Fibroblast of the aortic adventitia (primary cell): ENCODE data around the gene NLRX1. TPM values are rescaled to one million over a fixed set of nuclear protein-coding genes. Genes with fewer than 3 reads are reported as not detected.
"Not testable (repeated sequence)": the region's sequence is repeated elsewhere in the genome, so short reads cannot be mapped to it uniquely, and the experiment has no call there.

ENCODE experiments used
- DNase-seq: peaks from one replicate; pipeline ENCODE4 v3.0.0-alpha.2; 2010; ENCODE audit warnings: low read depth
- H3K4me3 ChIP-seq: 2 replicates; pipeline ENCODE4 v1.5.1; 2011; ENCODE audit warnings: low read depth, mild to moderate bottlenecking, control low read depth, low read length, moderate library complexity
- CTCF ChIP-seq: IDR thresholded peaks from 2 replicates; pipeline ENCODE4 v1.5.1; 2011; ENCODE audit warnings: mild to moderate bottlenecking, low read length, control low read depth, inconsistent platforms; ENCODE audit not compliant: insufficient read depth
- total RNA-seq: library from RNA; depleted of rRNA; stranded (reverse); fragments of >200 nt; gene quantifications from 2 replicates; pipeline ENCODE4 v1.2.3, GENCODE V29; 2012; ENCODE audit warnings: low replicate concordance

NLRX1 gene
- total RNA-seq, 1 donor: 16.5 TPM

GRCh38 chr11:119125821-119126220, 42.7 kb upstream of the NLRX1 start:
- H3K4me3 ChIP-seq: no peak overlapping the region
- no peak for TF ChIP-seq CTCF
- DNase-seq: no peak

- H3K4me3 ChIP-seq: no peak overlapping the region
- no peak for DNase-seq
- TF ChIP-seq CTCF: no peak
These were observed 41.8 kb upstream of the NLRX1 start for GRCh38 chr11:119126675-119127268.

- no peak overlapping the region for H3K4me3 ChIP-seq
- DNase-seq: no peak
- TF ChIP-seq CTCF: no peak
These were observed 37.9 kb upstream of the NLRX1 start for GRCh38 chr11:119130662-119131061.

- DNase-seq: no peak
- no peak overlapping the region for H3K4me3 ChIP-seq
- TF ChIP-seq CTCF: peak; percentile 59
These were observed 34.0 kb upstream of the NLRX1 start for GRCh38 chr11:119134389-119134978.

- not testable (repeated sequence) for DNase-seq, H3K4me3 ChIP-seq
These were observed 29.2 kb upstream of the NLRX1 start for GRCh38 chr11:119139276-119139675.

- no peak overlapping the region for H3K4me3 ChIP-seq
- DNase-seq: peak; percentile 67
- TF ChIP-seq CTCF: peak; percentile 78
These were observed 23.6 kb upstream of the NLRX1 start for GRCh38 chr11:119144825-119145486.

- DNase-seq: peak; percentile 53
- no peak overlapping the region for H3K4me3 ChIP-seq
- no peak for TF ChIP-seq CTCF
These were observed 23.0 kb upstream of the NLRX1 start for GRCh38 chr11:119145551-119145950.
